GM19238 (cell line): ENCODE results near the gene INPP4B.
"Not testable (repeated sequence)": the region's sequence is repeated elsewhere in the genome, so short reads cannot be mapped to it uniquely, and the experiment has no call there.

Source experiments
- DNase-seq: peaks from one replicate; pipeline ENCODE4 v3.0.0; 2011; ENCODE audit warnings: low spot score; ENCODE audit not compliant: insufficient read length

INPP4B gene

DNA sequence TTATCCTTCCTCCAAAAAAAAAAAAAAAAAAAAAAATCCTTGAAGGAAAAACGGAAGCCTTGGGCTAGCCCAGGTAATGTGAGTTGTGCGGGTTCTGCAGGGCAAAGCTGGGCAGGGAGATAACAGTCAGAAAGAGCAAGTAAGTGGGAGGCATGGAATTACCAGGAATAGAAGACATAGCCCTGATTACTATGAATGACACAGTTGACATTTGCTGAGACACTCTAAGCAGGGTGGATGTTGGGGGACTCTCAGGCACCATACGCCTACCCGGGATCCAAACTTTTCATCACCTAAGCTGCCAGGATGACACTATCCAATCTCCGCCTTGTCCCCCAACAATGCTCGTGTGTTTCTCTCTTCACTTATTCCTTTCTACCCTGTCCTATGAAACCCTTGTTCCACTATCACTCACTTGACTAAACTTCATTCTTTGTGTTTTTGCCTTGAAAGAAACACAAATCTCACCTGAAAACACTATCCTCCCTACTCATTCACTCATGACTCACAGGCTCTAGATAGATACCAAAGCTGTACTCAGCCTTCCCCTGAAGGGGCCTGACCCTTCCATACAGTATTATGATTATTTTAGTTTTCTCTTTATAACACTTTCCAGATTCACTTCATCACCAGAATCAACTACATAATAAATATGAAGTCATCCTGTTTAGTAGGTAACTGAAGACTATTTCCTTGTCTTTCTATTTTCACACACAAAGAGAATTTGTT lies 158.4 kb downstream of the INPP4B start:
- DNase-seq: no peak

DNA sequence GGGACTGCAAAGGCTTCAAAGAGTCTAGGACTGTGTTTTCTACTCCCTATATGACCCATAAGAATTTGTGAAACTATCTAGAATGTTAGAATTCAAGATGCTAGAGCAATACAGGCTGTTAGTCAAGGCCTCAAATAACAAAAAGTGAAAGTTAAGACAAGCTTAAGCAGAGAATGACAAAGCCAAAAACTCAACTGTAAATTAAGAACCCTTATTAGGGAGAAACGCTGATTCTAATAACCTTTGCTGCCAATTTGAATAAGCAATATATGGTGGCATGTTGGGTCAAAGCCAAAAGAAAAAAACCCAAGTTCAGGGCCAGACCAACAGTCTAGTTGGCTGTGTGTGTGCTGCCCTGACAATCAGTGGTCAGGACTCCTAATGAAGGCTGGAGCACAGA lies 160.0 kb downstream of the INPP4B start:
- DNase-seq: no peak

DNA sequence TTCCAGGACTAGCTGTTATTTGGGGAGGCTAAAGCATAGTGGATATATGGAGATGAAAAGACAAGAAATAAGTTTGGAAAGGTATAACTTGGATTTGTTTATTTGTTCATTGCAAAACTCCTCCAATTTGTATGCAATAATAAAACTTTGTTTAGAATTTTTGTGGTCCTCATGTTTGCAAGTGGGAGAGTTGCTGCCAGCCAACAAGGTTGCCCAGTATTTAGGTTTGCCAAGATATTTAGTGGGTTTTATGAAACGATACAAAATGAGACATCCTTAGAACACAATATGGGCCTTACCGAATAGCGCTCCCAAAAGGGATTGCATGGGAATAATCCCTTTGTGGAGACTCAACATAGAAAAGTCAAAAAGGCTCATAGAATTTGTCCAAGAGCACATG lies 162.1 kb downstream of the INPP4B start:
- no peak for DNase-seq

DNA sequence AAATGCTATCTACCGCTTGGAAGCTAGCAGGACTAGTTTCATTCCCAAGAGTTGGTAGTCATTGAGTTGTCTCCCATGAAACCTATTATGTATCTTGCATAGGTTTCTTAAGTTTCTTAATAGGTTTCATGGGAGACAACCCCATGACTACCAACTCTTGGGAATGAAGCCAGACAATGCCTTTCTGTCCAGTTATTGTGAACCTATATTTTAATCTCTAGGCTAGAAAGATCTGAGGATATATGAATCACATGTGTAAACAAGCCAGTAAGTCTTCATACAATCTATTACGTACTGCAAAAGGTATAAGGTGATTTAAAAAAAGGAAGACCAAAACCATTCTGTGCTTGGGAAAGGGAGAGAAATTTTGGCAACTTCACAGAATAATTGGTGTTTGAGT lies 162.6 kb downstream of the INPP4B start:
- DNase-seq: no peak

DNA sequence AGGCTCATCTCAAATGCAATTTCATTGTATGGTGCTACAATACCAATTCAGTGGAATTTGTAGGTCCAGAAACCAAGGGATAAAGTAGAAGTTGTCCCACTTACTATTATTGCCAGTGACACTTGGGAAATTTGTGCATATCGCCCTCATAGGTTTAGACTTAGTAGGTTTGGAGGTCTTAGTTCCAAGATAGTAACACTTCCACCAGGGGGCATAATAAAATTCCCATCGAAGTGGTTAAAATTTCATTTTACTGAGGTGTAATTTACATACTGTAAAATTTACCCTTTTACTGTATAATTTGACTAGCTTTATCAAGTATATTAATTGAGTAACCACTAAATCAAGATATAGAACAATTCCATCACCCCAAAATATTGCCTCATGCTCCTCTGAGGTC lies 174.6 kb downstream of the INPP4B start:
- DNase-seq: no peak

DNA sequence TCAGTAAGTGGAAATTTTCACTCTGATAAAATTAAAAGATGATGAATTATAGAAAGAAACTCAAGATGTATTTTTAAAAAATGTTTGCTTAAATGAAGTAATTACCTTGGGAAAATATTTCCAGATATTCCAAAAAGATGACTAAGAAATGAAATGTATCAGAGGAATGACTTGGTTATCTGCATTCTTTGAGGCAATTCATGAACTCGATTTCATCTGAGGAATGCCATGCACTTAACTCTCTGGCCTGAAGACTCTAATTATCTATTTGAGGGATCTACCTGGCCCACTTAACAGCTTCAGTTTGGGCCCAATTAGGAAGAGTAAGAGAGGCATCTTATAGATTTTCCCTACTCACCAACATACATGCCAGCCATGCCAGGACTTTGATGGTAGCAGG lies 182.3 kb downstream of the INPP4B start:
- DNase-seq: no peak

DNA sequence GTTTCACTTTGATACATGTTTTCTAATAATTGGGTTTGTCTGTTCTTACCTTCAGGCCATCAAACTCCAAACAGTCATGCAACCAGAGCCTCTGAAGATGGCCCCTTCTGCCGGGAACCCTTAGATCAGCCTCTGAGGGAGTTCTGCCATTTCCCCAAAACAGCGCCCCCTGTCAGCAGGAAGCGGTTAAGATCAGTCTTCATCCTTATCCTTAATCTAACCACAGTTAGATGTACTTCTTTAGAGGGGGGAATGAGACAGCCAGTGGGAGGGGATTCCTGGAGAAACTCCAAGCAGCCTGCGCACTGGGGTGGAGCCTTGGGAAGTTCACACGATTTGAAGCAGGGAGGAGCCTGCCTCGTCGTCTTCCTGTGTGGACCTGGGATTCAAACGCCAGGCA lies 185.4 kb downstream of the INPP4B start:
- DNase-seq: no peak

DNA sequence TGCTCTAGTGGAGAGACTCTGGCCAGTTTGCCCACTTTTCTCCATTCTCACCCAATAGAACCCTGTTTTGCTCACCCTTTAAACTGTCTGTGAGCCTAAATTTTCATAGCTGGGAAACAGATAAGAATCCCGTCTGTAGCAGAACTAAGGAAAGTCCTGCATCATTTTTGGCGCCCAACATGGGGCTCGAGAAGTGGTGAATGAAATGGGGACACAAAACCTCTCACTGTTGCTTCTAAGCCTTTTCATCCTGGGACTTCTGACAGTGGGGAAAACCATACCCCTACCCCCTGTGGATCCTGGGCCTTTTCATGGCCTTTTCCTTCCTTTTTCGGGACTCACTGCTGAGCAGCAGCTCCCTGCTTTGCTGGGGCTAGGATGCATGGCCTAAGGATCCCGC lies 189.9 kb downstream of the INPP4B start:
- DNase-seq: no peak

DNA sequence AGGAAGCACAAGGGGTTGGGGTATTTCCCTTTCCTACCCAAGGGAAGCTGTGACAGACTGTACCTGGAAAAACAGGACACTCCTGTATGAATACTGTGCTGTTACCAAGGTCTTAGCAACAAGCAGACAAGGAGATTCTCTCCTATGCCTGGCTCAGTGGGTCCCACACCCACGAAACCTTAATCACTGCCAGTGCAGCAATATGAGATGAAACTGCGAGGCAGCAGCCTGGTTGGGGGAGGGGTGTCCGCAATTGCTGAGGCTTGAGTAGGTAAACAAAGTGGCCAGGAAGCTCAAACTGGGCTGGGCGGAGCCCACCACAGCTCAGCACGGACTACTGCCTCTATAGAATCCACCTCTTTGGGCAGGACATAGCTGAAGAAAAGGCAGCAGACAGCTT lies 197.7 kb downstream of the INPP4B start:
- DNase-seq: no peak

DNA sequence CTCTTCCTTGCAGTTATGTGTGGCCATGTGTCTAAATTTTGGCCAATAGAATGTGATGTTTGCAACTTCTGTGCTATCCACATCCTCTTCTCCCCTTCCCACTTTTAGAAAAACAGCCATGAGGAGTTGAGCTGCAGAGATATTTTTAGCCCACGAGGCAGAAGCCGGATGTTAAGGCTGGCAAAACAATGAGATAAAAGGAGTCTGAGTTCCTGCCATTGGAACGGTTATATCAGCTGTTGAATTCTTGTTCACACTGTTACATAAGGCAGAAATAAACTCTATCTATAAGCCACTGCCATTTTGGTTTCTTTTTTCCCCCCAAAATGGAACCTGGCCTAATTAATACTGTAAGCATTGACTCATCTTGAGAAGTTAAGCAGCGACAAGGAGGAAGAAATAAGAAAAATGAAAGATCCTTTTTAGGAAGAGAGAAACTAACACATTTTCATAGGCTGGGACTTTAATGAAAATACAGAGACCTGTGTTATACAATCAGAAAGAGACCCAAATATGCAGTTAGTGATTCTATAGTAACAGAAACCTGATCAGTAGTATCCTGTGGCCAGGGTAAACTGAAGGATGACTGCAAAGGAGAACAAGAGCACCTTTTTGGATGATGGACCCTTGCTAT lies 200.5 kb downstream of the INPP4B start:
- DNase-seq: no peak

DNA sequence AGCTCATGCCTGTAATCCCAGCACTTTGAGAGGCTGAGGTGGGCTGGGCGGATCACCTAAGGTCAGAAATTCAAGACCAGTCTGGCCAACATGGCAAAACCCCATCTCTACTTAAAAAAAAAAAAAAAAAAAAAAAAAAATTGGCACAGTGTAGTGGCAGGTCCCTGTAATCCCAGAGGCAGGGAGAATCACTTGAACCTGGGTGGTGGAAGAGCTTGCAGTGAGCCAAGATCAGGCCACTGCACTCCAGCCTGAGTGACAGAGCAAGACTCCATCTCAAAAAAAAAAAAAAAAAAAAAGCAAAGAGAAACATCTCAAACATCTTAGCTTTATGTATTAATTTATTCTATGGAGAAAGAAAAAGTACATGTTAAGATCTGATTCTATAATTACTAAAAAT lies 201.5 kb downstream of the INPP4B start:
- not testable (repeated sequence) for DNase-seq

DNA sequence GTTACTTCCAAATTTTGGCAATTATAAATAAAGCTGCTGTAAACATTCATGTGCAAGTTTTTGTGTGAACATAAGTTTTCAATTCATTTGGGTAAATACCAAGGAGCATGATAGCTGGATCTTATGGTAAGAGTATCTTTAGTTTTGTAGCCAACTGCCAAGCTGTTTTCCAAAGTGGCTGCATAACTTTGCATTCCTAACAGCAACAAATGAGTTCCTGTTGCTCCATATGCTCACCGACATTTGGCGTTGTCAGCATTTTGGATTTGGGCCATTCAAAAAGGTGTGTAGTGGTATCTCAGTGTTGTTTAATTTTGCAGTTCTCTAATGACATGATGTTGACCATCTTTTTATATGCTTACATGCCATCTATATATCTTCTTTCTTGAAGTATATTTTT lies 208.5 kb downstream of the INPP4B start:
- no peak for DNase-seq

DNA sequence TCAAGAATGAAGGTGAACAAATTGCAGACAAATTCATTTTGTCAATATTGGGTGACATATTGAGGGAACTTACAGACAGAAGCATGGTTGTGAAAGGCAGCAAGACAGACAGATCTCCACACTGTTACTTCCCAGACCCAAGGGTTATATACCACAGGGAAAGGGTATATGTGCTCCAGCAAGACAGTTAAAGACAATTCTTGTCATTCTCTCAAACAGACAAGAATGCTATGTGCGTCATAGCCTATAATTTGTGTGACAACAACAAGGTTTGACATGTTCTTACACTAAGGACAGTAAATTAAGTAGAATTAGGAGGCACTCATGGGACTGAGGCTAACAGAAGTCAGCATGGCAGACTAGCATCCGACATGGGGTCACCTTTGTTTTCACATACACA lies 214.3 kb downstream of the INPP4B start:
- no peak for DNase-seq

DNA sequence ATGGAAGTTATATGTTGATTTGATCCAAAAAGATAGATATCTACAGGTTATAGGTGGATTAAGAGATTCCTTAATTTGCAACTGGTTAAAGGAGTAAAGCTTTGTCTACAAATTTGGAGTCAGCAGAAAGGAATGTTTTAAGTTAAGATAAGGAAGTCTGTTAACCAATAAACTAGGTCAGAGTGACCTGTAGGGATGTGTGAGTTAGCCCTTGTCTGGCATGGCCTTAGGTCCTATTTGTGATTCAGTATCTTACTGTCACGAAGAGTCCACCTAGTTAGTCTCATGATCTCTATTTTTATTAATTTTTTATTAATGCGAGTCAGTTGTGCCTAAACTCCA lies 230.8 kb downstream of the INPP4B start:
- no peak for DNase-seq

DNA sequence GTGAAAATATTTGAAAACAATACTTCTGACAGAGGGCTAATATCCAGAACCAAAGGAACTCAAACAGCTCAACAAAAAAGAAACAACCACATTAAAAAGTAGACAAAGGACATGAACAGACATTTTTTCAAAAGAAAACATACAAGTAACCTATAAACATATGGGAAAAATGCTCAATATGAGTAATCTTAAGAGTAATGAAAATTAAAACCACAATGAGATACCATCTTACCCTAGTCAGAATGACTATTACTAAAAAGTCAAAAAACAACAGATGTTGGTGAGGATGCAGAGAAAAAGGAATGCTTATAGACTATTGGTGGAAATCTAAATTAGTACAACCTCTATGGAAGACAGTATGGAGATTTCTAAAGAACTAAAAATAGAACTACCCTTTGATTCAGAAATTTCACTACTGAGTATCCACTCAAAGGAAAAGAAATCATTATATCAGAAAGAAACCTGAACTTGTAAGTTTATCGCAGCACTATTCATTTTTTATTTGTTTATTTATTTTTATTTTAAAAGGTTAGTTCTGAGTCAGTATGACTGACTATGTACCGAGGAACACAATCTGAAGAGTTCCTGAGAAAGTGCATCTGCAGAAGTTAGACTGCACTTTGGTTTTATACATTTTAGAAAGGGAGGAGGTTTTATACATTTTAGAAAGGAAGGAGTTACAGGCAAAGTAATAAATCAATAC lies 231.3 kb downstream of the INPP4B start:
- DNase-seq: no peak

DNA sequence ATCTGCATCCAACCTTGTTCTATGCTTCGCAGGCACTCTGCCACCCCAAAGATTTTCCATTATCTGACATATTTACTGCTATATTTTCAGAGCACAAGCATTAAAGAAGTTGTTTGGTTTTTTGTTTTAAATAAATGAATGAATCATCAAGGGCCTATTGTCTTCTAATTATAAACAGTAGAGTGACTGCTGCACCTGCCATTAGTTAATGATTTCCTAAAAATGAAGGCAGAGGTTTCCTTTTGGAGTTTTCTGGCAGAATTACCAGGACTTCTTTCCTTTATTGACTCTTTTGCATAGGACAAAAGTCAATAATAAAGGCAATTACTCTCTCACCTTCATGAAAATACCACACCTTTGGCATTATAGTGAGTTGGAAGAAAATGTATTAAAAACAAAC lies 238.1 kb downstream of the INPP4B start:
- no peak for DNase-seq

DNA sequence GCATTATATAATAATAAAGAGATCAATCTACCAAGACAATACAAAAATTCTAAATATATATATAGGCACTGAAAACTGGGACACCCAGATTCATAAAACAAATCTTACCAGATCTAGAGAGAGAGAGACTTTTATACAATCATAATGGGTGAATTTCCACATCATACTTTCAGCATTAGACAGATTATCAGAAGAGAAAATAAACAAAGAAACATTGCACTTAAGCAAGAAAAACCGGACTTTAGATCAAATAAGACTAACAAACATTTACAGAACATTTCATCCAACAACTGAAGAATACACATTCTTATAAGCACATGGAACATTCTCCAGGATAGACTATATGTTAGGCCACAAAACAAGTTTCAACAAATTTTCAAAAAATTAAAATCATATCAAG lies 245.1 kb downstream of the INPP4B start:
- DNase-seq: no peak

DNA sequence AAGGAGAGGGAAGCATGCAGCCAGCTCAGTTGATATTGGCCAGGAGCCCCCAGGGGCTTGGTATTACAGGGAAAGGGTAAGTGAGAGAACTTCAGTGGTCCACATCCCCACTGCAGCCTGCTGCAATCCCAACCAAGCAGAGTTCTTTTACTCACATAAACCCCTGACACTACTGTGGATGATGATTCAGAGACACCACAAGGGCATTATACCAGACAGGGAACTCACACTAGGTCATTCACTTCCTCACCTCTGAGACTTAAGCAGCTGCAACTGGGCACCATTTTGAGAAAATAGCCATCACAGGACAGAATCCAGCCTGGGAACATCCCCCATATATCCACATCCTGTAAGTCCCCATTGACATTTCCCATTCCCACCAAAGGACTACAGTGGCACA lies 248.0 kb downstream of the INPP4B start:
- no peak for DNase-seq

DNA sequence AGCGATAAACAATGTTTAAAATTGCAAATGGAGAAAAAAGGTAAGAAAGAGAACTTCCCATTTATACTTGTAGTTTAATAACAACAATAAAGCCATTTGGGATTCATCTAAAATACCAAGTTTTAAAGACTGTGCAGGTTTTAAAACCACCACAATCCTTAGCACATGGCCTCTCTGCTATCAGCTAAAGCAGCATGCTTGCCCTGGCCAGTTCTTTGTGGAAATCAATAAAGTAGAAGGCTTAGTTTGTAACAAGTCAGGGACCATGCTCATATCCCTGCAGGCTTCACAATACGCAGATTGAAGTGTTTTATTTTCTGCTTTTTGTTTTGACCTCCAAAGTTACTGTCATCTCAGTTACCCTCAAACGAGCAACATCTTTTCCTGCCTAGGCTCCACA lies 249.5 kb downstream of the INPP4B start:
- no peak for DNase-seq

DNA sequence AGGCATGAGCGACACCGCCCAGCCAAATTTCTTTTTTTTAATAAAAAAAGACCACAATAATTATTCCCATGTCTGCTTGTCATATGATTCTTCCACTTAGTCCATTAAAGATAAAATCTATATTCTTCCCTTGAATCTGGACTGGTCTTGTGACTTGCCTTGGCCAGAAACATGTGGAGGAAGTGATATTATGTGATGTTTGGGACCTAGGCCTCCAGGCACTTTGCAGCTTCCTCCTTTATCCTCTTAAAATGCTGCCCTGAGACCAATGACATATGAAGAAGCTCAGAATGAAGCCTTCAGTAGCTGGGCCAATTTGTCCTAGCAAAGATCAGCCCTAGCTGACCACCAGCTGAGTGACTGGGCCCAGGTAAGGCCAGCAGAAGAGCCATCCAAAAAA lies 250.0 kb downstream of the INPP4B start:
- DNase-seq: no peak

DNA sequence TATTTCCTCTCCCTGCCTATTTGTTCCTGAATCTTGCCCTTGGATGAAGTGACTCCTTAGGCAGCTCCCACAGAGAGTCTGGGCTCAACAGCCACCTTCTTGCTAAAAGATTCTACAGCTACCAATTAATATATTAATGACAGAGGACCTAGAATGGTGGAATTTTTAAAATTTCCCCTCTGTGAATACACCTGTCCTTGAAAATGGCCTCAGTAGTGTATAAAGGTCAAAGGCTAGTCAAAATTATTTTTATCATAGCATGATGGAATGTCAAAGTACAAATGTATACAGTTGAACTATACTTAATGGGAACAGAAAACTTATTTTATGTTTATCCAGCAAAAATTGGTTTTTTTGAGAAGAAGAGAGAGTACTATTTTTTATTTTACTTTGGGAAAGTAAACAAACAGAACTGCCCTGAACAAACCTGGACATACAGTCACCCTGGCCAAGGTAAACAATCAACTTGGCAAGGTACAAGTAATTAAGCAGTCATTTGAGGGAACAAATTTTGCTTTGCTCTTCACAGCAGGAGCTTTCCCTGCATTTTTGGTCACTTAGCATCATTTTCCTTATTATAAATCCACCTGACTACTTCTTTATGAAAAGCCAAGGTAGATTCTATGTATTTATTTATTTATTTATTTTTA lies 250.8 kb downstream of the INPP4B start:
- DNase-seq: no peak

DNA sequence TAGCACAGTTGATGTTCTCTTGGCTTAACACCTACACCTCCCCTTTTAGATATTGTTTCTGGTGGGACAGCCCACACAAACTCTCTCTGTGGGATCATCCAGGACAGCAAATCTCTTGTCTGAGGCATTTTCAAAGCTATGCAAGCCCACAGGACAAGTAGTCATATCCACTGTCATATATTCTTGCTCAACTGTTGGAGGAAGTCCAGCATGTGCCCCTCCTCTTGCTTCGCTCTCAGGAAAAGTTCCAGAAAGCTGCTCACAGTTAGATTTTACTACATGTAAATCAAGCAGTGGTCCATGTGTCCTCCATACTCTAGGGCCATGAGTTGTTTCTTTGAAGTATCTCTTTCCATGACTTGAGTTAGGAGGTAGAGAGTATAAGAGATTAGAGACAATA lies 260.7 kb downstream of the INPP4B start:
- no peak for DNase-seq
